Large intestine (tissue), 3 donors: Measurements from ENCODE around the gene SEL1L3. TPM values are rescaled to one million over a fixed set of nuclear protein-coding genes. Genes with fewer than 3 reads are reported as not detected.

ENCODE experiments used
- DNase-seq, 2 donors: peaks; one replicate each; pipeline versions ENCODE4 v3.0.0 to v3.0.0-alpha.2; 2013
- H3K27ac ChIP-seq: one replicate; pipeline ENCODE4 v1.5.1; 2013; ENCODE audit warnings: low read length
- H3K27me3 ChIP-seq: 2 replicates; pipeline ENCODE4 v1.6.1; 2013; ENCODE audit warnings: low read length; ENCODE audit not compliant: control insufficient read depth, insufficient read depth
- H3K36me3 ChIP-seq: 2 replicates; pipeline ENCODE4 v1.6.1; 2013; ENCODE audit warnings: low read length; ENCODE audit not compliant: control insufficient read depth, insufficient read depth
- H3K4me1 ChIP-seq: one replicate; pipeline ENCODE4 v1.6.1; 2013; ENCODE audit warnings: low read length; ENCODE audit not compliant: control insufficient read depth, insufficient read depth
- H3K4me3 ChIP-seq: one replicate; pipeline ENCODE4 v1.5.1; 2013; ENCODE audit warnings: low read length
- H3K9me3 ChIP-seq: one replicate; pipeline ENCODE4 v1.6.1; 2013; ENCODE audit warnings: mild to moderate bottlenecking, low read depth, low read length, moderate library complexity; ENCODE audit not compliant: control insufficient read depth
- WGBS: methylation state at CpG from one replicate; pipeline ENCODE4 v1.1.5; 2013; ENCODE audit warnings: low lambda C conversion rate; ENCODE audit not compliant: insufficient coverage; 5-methylcytosine and 5-hydroxymethylcytosine counted together
- polyA plus RNA-seq: library from polyadenylated mRNA; unstranded; fragments of 120-200 nt; gene quantifications from one replicate; pipeline ENCODE4 v1.2.1, GENCODE V29; 2013

SEL1L3 gene
- polyA plus RNA-seq, 1 donor, result 58.7 TPM

- Histone ChIP-seq H3K4me1 (no peaks in the 10 kb centered on the region), H3K36me3 (no peaks in the 10 kb centered on the region), H3K27me3 (no peaks in the 10 kb centered on the region), H3K9me3 (no peaks in the 10 kb centered on the region), H3K4me3 (no peak overlapping the region), H3K27ac (no peak overlapping the region)
- DNase-seq, result peak in 1 of 2 donors; percentile 22
- 100% methylated on average over 3 of the region's 7 CpGs for WGBS
These were observed 17.3 kb upstream of the SEL1L3 start for GRCh38 chr4:25879991-25880651.

- no peaks in the 10 kb centered on the region for H3K27me3 ChIP-seq
- no peak for DNase-seq
- no peaks in the 10 kb centered on the region for H3K4me1 ChIP-seq
- H3K27ac ChIP-seq, result no peak overlapping the region
- 100% methylated on average over 1 of the region's 6 CpGs for WGBS
- H3K36me3 ChIP-seq, result no peaks in the 10 kb centered on the region
- no peak overlapping the region for H3K4me3 ChIP-seq
- no peaks in the 10 kb centered on the region for H3K9me3 ChIP-seq
These were observed 16.8 kb upstream of the SEL1L3 start for GRCh38 chr4:25879587-25879986.

GRCh38 chr4:25879091-25879584, 16.4 kb upstream of the SEL1L3 start:
- no peaks in the 10 kb centered on the region for H3K36me3 ChIP-seq
- no CpG with 5 or more reads among the region's 9 CpGs for WGBS
- DNase-seq, result no peak
- H3K27me3 ChIP-seq, result no peaks in the 10 kb centered on the region
- no peak overlapping the region for H3K27ac ChIP-seq
- H3K4me1 ChIP-seq, result no peaks in the 10 kb centered on the region
- H3K4me3 ChIP-seq, result no peak overlapping the region
- no peaks in the 10 kb centered on the region for H3K9me3 ChIP-seq

GRCh38 chr4:25878676-25879075, 15.9 kb upstream of the SEL1L3 start:
- no peak overlapping the region for H3K4me3 ChIP-seq
- no peak overlapping the region for H3K27ac ChIP-seq
- H3K9me3 ChIP-seq, result no peaks in the 10 kb centered on the region
- no peaks in the 10 kb centered on the region for H3K27me3 ChIP-seq
- 40% methylated on average over 2 of the region's 9 CpGs for WGBS
- H3K36me3 ChIP-seq, result no peaks in the 10 kb centered on the region
- no peak for DNase-seq
- no peaks in the 10 kb centered on the region for H3K4me1 ChIP-seq

GRCh38 chr4:25875281-25875745, 12.5 kb upstream of the SEL1L3 start:
- Histone ChIP-seq H3K27ac (no peak overlapping the region), H3K4me1 (no peaks in the 10 kb centered on the region), H3K27me3 (no peaks in the 10 kb centered on the region), H3K4me3 (no peak overlapping the region), H3K9me3 (no peaks in the 10 kb centered on the region), H3K36me3 (no peaks in the 10 kb centered on the region)
- no peak for DNase-seq
- 100% methylated on average over 2 of the region's 7 CpGs for whole genome bisulfite sequencing

- Histone ChIP-seq H3K27me3 (no peaks in the 10 kb centered on the region), H3K4me3 (no peak overlapping the region), H3K36me3 (no peaks in the 10 kb centered on the region), H3K27ac (no peak overlapping the region), H3K4me1 (no peaks in the 10 kb centered on the region), H3K9me3 (no peaks in the 10 kb centered on the region)
- 80% methylated on average over 1 of the region's 3 CpGs for WGBS
- DNase-seq, result no peak
These were observed 11.9 kb upstream of the SEL1L3 start for GRCh38 chr4:25874655-25875054.

- Histone ChIP-seq H3K9me3 (no peaks in the 10 kb centered on the region), H3K27ac (no peak overlapping the region), H3K27me3 (no peaks in the 10 kb centered on the region), H3K36me3 (no peaks in the 10 kb centered on the region), H3K4me3 (no peak overlapping the region), H3K4me1 (no peaks in the 10 kb centered on the region)
- DNase-seq, result no peak
- 60% methylated on average over 1 of the region's 7 CpGs for WGBS
These were observed 10.9 kb upstream of the SEL1L3 start for GRCh38 chr4:25873632-25874129.

- no peaks in the 10 kb centered on the region for H3K36me3 ChIP-seq
- no peaks in the 10 kb centered on the region for H3K4me1 ChIP-seq
- no peaks in the 10 kb centered on the region for H3K27me3 ChIP-seq
- WGBS, result no CpG with 5 or more reads among the region's 13 CpGs
- no peaks in the 10 kb centered on the region for H3K9me3 ChIP-seq
- DNase-seq, result no peak
- no peak overlapping the region for H3K27ac ChIP-seq
- H3K4me3 ChIP-seq, result no peak overlapping the region
These were observed 10.3 kb upstream of the SEL1L3 start for GRCh38 chr4:25872851-25873631.

- no peaks in the 10 kb centered on the region for H3K9me3 ChIP-seq
- no CpG with 5 or more reads among the region's 2 CpGs for WGBS
- no peak overlapping the region for H3K4me3 ChIP-seq
- DNase-seq, result no peak
- no peaks in the 10 kb centered on the region for H3K27me3 ChIP-seq
- no peaks in the 10 kb centered on the region for H3K36me3 ChIP-seq
- no peak overlapping the region for H3K27ac ChIP-seq
- peaks cover 6% of the 10 kb centered on the region for H3K4me1 ChIP-seq
These were observed 7.3 kb upstream of the SEL1L3 start for GRCh38 chr4:25870081-25870480.

GRCh38 chr4:25867781-25868294, 5.0 kb upstream of the SEL1L3 start:
- H3K27me3 ChIP-seq, result no peaks in the 10 kb centered on the region
- H3K4me1 ChIP-seq, result peaks cover 22% of the 10 kb centered on the region
- DNase-seq, result no peak
- WGBS, result no CpG with 5 or more reads among the region's 6 CpGs
- no peaks in the 10 kb centered on the region for H3K9me3 ChIP-seq
- H3K36me3 ChIP-seq, result no peaks in the 10 kb centered on the region
- no peak overlapping the region for H3K27ac ChIP-seq
- H3K4me3 ChIP-seq, result no peak overlapping the region
